Endothelial cell of umbilical vein (primary cell): ENCODE measurements around the gene ZNF497. TPM values are rescaled to one million over a fixed set of nuclear protein-coding genes. Genes with fewer than 3 reads are reported as not detected.

ENCODE experiments used
- BruUV-seq: library from RNA; stranded (reverse); fragments of 400-500 nt; replicated peaks from 2 replicates; lab custom pipeline; 2021; lab: Mats Ljungman, UMichigan
- CTCF ChIA-PET: fragments of 300-600, 350-600 bp; sonication (Branson Sonifier 250); formaldehyde crosslinking; loops from one replicate; lab custom pipeline; 2021; ENCODE audit warnings: antibody characterized with exemption, inconsistent platforms; lab: Charles Lee
- POLR2A ChIA-PET: fragments of 300-600, 350-600 bp; sonication (Branson Sonifier 250); formaldehyde crosslinking; loops from one replicate; lab custom pipeline; 2021; ENCODE audit warnings: antibody characterized with exemption, inconsistent platforms; lab: Charles Lee
- DNase-seq: peaks from one replicate; pipeline ENCODE4 v3.0.0-alpha.2; 2011; ENCODE audit warnings: low read depth, low spot score
- FAIRE-seq: peaks from 2 replicates; lab custom pipeline; 2011; peaks lifted over from hg19 to GRCh38; lab: Jason Lieb, UNC
- H2AFZ ChIP-seq: 2 replicates; pipeline ENCODE4 v1.6.0; 2012; ENCODE audit warnings: low read depth, low read length, control low read depth, inconsistent platforms
- H3K27ac ChIP-seq: 2 replicates; pipeline ENCODE4 v1.5.1; 2011; ENCODE audit warnings: low read depth, mild to moderate bottlenecking, control low read depth, low read length, moderate library complexity; ENCODE audit not compliant: insufficient read depth
- H3K27me3 ChIP-seq, 2 experiments: 2 replicates each; pipeline versions ENCODE4 v1.6.0 to v1.6.1; 2011; ENCODE audit warnings: low read length in 2 of 2, mixed read lengths in 1 of 2; ENCODE audit not compliant: control insufficient read depth in 2 of 2, insufficient read depth in 2 of 2
- H3K36me3 ChIP-seq, 2 experiments: 2 replicates in 1 of 2; 3 replicates in 1 of 2; pipeline ENCODE4 v1.5.1; 2011; ENCODE audit warnings: low read length in 2 of 2, mild to moderate bottlenecking in 1 of 2, moderate library complexity in 1 of 2; ENCODE audit not compliant: control insufficient read depth in 2 of 2, insufficient read depth in 2 of 2; ENCODE audit errors: extremely low read depth in 1 of 2
- H3K4me1 ChIP-seq: 3 replicates; pipeline ENCODE4 v1.5.1; 2011; ENCODE audit warnings: mild to moderate bottlenecking, low read length; ENCODE audit not compliant: control insufficient read depth, insufficient read depth; ENCODE audit errors: extremely low read depth
- H3K4me2 ChIP-seq: 2 replicates; pipeline ENCODE4 v1.6.1; 2011; ENCODE audit warnings: low read length, control low read depth, mixed read lengths; ENCODE audit not compliant: insufficient read depth
- H3K4me3 ChIP-seq, 3 experiments: fragments of 200-600 bp in 1 of 3; sonication (generic), shearing (Covaris generic) in 1 of 3; replicated peaks in 1 of 3; 2 replicates each; pipeline ENCODE4 v1.5.1; 2011 to 2016; ENCODE audit warnings: control low read depth in 3 of 3, low read length in 3 of 3, mild to moderate bottlenecking in 2 of 3, inconsistent platforms in 1 of 3, low read depth in 1 of 3, moderate library complexity in 1 of 3; ENCODE audit not compliant: insufficient read depth in 1 of 3
- H3K79me2 ChIP-seq: 2 replicates; pipeline ENCODE4 v1.6.0; 2012; ENCODE audit warnings: low read length, inconsistent platforms; ENCODE audit not compliant: control insufficient read depth, insufficient read depth
- H3K9ac ChIP-seq: replicated peaks from 2 replicates; pipeline ENCODE3; 2011; ENCODE audit warnings: low read length, control low read depth; ENCODE audit not compliant: insufficient read depth; ENCODE audit errors: extremely low read depth
- H3K9me1 ChIP-seq: replicated peaks from 3 replicates; pipeline ENCODE4 v1.6.0; 2011; ENCODE audit warnings: mild to moderate bottlenecking, low read length; ENCODE audit not compliant: control insufficient read depth, insufficient read depth; ENCODE audit errors: extremely low read depth
- H3K9me3 ChIP-seq: replicated peaks from 2 replicates; pipeline ENCODE4 v1.5.1; 2012; ENCODE audit warnings: low read length, inconsistent platforms; ENCODE audit not compliant: control insufficient read depth, insufficient read depth
- H4K20me1 ChIP-seq: replicated peaks from 2 replicates; pipeline ENCODE3; 2011; ENCODE audit warnings: mild to moderate bottlenecking, low read length; ENCODE audit not compliant: control insufficient read depth, insufficient read depth; ENCODE audit errors: extremely low read depth
- CTCF ChIP-seq, 2 donors: IDR thresholded peaks; 1 replicate in 1 of 2; 2 replicates in 1 of 2; pipeline ENCODE4 v1.5.1; 2011; ENCODE audit warnings: low read length in 2 of 2, mild to moderate bottlenecking in 2 of 2, moderate library complexity in 2 of 2, control low read depth in 1 of 2, inconsistent platforms in 1 of 2, low read depth in 1 of 2; ENCODE audit not compliant: insufficient read depth in 1 of 2; ENCODE audit errors: extremely low read depth in 1 of 2
- EZH2 ChIP-seq: IDR thresholded peaks from 2 replicates; pipeline ENCODE4 v1.6.1; 2012; ENCODE audit warnings: borderline replicate concordance, low read depth, mild to moderate bottlenecking, moderate library complexity, low read length, inconsistent platforms; ENCODE audit not compliant: severe bottlenecking
- dilution Hi-C: fragments of 300-500 bp; cut with MboI; formaldehyde crosslinking; loops from one replicate; pipeline ENCODE4 v1.15.0; 2019; ENCODE audit warnings: low sequenced_read_pairs; ENCODE audit not compliant: extremely low pct_ligation_motif_present
- intact Hi-C: fragments of 100-400 bp; cut with micrococcal nuclease; formaldehyde crosslinking; loops from one replicate; pipeline ENCODE4 v1.10.0; 2022
- polyA plus RNA-seq, 4 experiments: library from polyadenylated mRNA; depleted of rRNA in 3 of 4; stranded (reverse) in 3 of 4; unstranded in 1 of 4; fragments of >200 nt; gene quantifications; 2 replicates each; pipeline versions ENCODE4 v1.2.1 to v1.2.3, GENCODE V29; 2011 to 2012; ENCODE audit warnings: missing spikeins in 1 of 4
- total RNA-seq: library from RNA; stranded (reverse); gene quantifications from 2 replicates; pipeline ENCODE4 v1.2.3, GENCODE V29; 2021

The ZNF497 gene
- total and polyA plus RNA-seq, 2 donors (not counting 3 experiments of a cell fraction or from before 2014, with no cell fraction given): 0.40 to 1.3 TPM

DNA sequence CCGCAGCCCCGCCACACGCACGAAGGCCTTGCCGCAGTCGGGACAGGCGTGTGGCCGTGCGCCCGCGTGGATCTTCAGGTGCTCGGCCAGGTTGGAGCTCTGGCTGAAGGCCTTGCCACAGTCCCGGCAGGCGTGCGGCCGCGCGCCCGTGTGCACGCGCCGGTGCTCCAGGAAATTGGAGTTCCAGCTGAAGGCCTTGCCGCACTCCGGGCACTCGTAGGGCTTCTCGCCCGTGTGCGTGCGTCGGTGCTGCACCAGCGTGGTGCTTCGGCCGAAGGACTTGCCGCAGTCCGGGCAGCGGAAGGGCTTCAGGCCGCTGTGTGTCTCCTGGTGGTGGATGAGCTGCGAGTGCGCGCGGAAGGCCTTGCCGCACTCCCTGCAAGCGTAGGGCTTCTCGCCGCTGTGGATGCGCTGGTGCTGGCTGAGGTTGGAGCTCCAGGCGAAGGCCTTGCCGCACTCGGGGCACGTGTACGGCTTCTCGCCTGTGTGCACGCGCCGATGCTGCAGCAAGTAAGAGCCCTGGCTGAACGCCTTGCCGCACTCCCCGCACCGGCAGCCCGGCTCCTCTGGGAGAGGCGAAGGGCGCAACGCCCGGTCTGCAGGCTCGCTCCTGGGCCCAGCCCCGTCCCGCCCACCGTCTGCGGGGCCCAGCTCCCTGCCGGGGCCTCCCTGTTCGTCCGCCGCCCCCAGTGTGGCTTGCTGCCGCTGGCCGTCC lies 5.6 kb downstream of the ZNF497 start:
- dilution Hi-C loops (no loop called here), intact Hi-C loops (no loop called here)
- CTCF ChIA-PET: no interaction called here
- no peaks in the 10 kb centered on the region for H3K9me3 ChIP-seq
- H3K4me2 ChIP-seq: peak overlapping the region; percentile 21
- no peaks in the 10 kb centered on the region for H3K36me3 ChIP-seq
- POLR2A ChIA-PET: no interaction called here
- H3K4me1 ChIP-seq: peaks cover 8% of the 10 kb centered on the region
- DNase-seq: no peak
- no peaks in the 10 kb centered on the region for H3K9me1 ChIP-seq
- TF ChIP-seq CTCF (IDR thresholded peaks at IDR 0.05; ENCODE audit: extremely low read depth in 1 of 2, insufficient read depth in 1 of 2, low read depth in 1 of 2, low read length in 2 of 2) (no peak), EZH2 (peak; percentile 81)
- H3K27me3 ChIP-seq: peaks cover 23 to 25% of the 10 kb centered on the region in 2 experiments
- H3K79me2 ChIP-seq: no peaks in the 10 kb centered on the region
- no peak overlapping the region for H3K9ac ChIP-seq
- peak overlapping the region; percentile 20 for H2AFZ ChIP-seq
- no TSS peak for BruUV-seq
- peak overlapping the region in 1 of 3 experiments; percentile 6 for H3K4me3 ChIP-seq
- no peaks in the 10 kb centered on the region for H4K20me1 ChIP-seq
- no peak for FAIRE-seq
- no peak overlapping the region for H3K27ac ChIP-seq
